ENCODE data around the gene PPP4C.
A peak's percentile ranks its signal among the peaks of the same experiment; 100 is the strongest.

Gene PPP4C

GRCh38 chr16:30054959-30055553, 20.7 kb upstream of the PPP4C start:
- no peak for FAIRE-seq
- peak; percentile 25 for DNase-seq (ENCODE audit: low spot score)

- DNase-seq (ENCODE audit: low spot score) (no peak), FAIRE-seq (no peak)
Observed at GRCh38 chr16:30060346-30060745, 15.4 kb upstream of the PPP4C start.

DNA sequence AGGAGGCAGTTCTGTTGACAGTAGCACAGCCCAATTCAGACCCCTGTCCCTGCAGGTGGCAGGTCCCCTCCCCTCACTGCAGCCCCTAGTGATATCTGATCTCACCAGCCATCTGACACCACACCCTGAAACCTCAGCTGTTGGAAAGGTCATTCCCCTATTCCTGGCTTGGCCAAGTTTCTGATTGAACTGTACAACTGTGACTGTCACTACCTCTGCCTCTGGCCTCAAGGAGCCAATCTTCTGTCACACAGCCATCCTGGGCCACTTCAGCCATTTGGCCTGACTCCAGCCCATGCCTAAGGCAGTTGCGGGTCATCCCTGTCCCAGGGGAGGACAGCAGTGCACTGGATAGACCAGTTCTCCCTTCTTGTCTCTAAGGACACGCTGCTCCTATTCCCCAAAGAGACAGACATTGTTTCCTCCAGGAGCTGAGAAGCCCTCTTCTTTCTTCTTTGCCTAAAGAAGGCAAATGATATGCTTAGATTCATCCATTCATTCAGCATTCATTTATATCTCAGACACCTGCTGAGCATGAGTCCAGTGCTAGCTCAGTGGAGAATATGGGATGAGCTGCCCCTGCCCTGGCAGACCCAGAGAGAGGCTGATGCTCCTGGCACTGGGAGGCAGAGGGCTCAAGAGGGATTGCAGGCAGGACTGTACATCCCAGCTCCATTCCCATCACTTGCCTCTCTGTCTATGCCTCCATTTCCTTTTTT, 14.8 kb upstream of the PPP4C start:
- DNase-seq (ENCODE audit: low spot score) = no peak
- FAIRE-seq = no peak

- no peak for FAIRE-seq
- DNase-seq (ENCODE audit: low spot score) = no peak
Observed at GRCh38 chr16:30063278-30063892, 12.4 kb upstream of the PPP4C start.

DNA sequence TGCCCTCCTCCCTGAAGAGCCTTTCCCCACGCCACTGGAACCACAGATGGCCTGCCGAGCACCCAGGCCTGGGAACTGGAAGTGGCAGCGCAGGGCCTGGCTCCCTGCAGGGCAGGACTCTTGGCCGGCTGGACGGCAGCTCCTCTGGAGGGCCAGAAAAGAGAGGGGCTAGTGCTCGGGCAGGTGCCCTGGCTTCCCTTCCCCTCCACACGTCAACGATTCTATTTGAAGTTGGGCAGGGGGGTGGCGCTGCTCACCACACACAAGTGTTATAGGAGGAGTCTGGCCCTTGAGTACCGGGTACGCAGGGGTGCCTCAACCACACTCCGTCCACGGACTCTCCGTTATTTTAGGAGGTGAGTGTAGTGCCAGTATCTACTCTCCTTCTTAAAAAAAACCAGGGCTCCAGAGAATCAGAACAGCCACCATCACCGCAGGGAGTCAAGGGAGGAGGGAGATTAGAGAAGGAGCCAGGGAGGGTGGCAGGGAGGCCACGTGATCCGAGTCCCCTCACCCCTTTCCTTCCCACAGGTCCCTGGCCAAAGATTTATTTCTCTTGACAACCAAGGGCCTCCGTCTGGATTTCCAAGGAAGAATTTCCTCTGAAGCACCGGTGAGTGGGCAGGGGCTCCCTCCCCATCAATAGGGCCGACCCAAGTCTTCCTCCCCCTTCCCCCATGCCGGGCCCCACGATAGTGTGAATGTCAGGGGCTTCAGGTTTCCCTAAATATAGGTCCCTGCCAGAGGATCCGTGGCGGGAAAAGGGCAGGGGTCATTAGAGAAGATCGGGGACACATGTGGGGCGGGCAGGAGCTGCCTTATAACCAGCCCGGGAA, 11.7 kb upstream of the PPP4C start:
- no peak for FAIRE-seq
- peak; percentile 32 for DNase-seq (ENCODE audit: low spot score)

GRCh38 chr16:30064729-30065101, 11.1 kb upstream of the PPP4C start:
- FAIRE-seq = no peak
- DNase-seq (ENCODE audit: low spot score) = no peak

- DNase-seq (ENCODE audit: low spot score) (peak; percentile 93), FAIRE-seq (no peak)
Observed at GRCh38 chr16:30065102-30065942, 10.5 kb upstream of the PPP4C start, which contains the start of gene ALDOA. TSS of gene ALDOA (plus strand) at chr16:30065760. CDS start at chr16:30066898, 1,138 bp downstream.

- DNase-seq (ENCODE audit: low spot score) (no peak), FAIRE-seq (no peak)
Observed at GRCh38 chr16:30065943-30066760, 9.6 kb upstream of the PPP4C start.

- DNase-seq (ENCODE audit: low spot score) (no peak), FAIRE-seq (no peak)
Observed at GRCh38 chr16:30066761-30067583, 8.8 kb upstream of the PPP4C start.

DNA sequence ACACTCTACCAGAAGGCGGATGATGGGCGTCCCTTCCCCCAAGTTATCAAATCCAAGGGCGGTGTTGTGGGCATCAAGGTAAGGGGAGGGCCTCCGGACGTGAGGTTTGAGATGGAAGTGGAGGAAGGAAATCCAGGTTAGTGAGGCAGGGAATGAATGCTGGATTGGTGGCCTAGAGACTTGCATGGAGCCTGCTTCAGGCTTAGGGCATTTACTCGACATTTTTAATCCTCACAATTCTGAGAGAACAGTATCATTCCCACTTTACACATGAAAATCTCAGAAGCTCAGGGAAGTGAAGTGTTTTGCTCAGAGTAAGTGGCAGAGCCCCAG, 8.2 kb upstream of the PPP4C start:
- no peak for FAIRE-seq
- no peak for DNase-seq (ENCODE audit: low spot score)

GRCh38 chr16:30068333-30068732, 7.5 kb upstream of the PPP4C start:
- no peak for FAIRE-seq
- DNase-seq (ENCODE audit: low spot score) = no peak

DNA sequence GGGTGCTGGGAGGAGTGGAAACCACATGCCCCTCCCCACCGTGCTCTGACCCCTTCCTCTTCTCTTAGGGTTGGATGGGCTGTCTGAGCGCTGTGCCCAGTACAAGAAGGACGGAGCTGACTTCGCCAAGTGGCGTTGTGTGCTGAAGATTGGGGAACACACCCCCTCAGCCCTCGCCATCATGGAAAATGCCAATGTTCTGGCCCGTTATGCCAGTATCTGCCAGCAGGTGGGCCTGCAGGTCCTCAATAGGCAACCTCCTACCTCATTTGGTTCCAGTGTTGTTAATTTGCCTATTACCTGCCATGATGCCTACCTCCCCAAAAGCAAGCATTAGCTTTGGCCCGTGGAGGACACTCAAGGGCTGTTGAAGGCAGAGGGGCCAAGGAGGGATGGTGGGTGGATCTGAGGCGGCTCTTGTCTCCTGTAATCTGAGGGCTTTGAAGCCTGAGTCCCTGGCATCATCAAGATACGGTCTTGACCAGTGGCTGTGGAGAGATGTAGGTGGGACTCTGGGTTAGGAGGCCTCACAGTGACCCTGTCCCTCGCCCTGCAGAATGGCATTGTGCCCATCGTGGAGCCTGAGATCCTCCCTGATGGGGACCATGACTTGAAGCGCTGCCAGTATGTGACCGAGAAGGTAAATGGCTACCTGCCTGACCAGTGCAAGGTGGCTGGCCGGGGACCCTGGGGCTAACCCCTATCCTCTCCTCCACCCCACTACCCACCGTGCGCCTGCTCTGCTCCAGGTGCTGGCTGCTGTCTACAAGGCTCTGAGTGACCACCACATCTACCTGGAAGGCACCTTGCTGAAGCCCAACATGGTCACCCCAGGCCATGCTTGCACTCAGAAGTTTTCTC, 6.8 kb upstream of the PPP4C start:
- FAIRE-seq = no peak

GRCh38 chr16:30069611-30070462, 6.0 kb upstream of the PPP4C start:
- DNase-seq (ENCODE audit: low spot score) (no peak), FAIRE-seq (no peak)

More for the DNA sequence above, 6.8 kb upstream of the PPP4C start:
- no peak for DNase-seq (ENCODE audit: low spot score)

GRCh38 chr16:30070490-30070889, 5.3 kb upstream of the PPP4C start:
- DNase-seq (ENCODE audit: low spot score) = no peak
- no peak for FAIRE-seq

GRCh38 chr16:30076276-30076791, 540 bp downstream of the PPP4C start:
- FAIRE-seq (no peak), DNase-seq (ENCODE audit: low spot score) (no peak)

DNA sequence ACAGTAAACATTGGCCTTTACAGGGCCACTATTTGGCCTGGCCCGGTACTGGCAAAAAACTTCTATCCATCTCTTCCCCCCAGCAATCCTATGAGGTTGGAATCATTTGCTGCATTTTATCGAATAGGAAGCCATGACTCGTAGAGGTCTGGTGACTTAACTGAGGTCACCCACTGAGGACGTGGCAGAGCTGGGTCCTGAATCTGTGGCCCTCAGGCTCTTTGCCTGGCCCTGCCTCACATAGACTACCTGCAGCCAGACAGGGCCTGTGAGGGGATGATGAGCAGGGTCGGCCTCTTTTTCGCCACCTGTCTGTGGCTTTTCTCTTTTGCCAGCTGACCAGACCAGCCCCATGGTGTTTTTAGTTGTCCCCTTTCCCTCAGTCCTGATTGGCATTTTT, 1.9 kb downstream of the PPP4C start:
- FAIRE-seq (no peak), DNase-seq (ENCODE audit: low spot score) (no peak)

GRCh38 chr16:30078744-30079143, 3.0 kb downstream of the PPP4C start:
- DNase-seq (ENCODE audit: low spot score) = no peak
- FAIRE-seq = no peak

All from urothelium cell line (cell line).